ENCODE results near the gene ZDHHC8. TPM values are rescaled to one million over a fixed set of nuclear protein-coding genes. Genes with fewer than 3 reads are reported as not detected.
A peak's percentile ranks its signal among the peaks of the same experiment; 100 is the strongest.

The ZDHHC8 gene
- total and polyA plus RNA-seq, 9 donors = 5.1 to 77.4 (median 58.9) TPM

DNA sequence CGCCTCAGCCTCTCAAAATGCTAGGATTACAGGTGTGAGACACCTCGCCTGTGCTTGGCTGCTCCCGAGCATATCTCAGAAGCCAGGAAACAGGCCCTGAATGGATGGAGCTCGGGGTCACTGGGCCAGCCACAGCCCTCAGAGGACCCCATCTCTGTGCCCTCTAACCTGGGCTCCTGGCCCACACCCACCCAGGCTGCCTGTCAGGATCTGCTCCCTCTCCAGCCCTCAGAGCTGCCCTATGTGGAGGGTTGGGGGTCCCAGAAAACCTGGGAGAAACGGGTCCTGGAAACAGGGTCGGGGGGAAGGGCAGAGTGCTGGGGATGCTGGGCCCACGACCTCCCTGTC lies 24.4 kb downstream of the ZDHHC8 start:
- Histone ChIP-seq H3K27ac (no peak overlapping the region), H3K9me3 (no peaks in the 10 kb centered on the region), H3K4me1 (ENCODE audit: insufficient read depth) (no peaks in the 10 kb centered on the region), H3K27me3 (no peaks in the 10 kb centered on the region), H3K36me3 (no peaks in the 10 kb centered on the region), H3K4me3 (no peak overlapping the region)
- TF ChIP-seq, protein P1, sequence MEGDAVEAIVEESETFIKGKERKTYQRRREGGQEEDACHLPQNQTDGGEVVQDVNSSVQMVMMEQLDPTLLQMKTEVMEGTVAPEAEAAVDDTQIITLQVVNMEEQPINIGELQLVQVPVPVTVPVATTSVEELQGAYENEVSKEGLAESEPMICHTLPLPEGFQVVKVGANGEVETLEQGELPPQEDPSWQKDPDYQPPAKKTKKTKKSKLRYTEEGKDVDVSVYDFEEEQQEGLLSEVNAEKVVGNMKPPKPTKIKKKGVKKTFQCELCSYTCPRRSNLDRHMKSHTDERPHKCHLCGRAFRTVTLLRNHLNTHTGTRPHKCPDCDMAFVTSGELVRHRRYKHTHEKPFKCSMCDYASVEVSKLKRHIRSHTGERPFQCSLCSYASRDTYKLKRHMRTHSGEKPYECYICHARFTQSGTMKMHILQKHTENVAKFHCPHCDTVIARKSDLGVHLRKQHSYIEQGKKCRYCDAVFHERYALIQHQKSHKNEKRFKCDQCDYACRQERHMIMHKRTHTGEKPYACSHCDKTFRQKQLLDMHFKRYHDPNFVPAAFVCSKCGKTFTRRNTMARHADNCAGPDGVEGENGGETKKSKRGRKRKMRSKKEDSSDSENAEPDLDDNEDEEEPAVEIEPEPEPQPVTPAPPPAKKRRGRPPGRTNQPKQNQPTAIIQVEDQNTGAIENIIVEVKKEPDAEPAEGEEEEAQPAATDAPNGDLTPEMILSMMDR (IDR thresholded peaks at IDR 0.05) = no peak
- TF ChIP-seq POLR2A (IDR thresholded peaks at IDR 0.05) = no peak
- no peak for TF ChIP-seq EP300 (IDR thresholded peaks at IDR 0.05)
- WGBS, 3 donors = 58 to 66% (median 62%) methylated on average over 7 of the region's 7 CpGs
- intact Hi-C loops (cut with DNase I) = loop anchor here in 3 of 4 donors (2.0 to 5.0 kb wide), 4 partner anchors 111 to 129 kb away; partner anchors contain the start of gene RTN4R (in 3 of the 3)
- no peak for DNase-seq

DNA sequence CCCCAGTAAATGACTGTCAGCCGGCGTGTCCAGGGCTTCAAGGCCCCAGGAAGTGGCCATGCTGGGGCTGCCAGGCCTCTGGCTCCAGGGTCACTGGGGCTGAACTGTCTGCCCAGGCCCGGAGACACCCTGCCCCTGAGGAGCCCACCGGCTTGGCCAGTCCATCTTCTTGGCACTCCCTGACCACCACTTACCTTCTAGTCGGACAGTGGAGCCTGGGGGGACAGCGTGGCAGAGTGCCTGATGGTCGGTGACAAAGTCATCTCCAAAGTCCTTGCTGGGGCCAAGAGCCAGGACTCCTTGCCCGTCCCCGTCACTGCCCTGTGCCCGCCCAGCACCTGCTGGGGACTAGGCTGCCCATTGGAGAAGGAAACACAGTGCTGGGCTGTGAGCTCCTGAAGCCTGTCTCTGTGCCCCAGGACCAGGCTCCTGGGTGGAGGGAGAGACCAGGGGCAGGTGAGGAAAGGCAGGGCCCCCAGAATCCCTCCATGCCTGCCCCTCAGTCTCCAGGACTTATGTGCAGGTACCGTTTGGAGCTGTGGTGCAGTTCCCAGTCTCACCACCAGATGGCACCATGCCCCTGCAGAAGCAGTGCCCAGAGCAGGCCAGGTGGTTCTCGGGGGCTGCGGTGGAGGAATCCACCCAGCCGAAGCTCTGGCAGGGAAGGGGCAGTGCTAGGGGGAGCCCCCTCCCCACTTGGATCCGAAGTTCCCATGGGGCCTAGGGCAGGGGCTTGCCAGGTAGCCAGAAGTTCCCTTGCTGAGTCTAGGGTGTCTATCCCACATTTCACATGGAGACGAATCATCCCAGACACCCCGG lies 25.2 kb downstream of the ZDHHC8 start:
- Histone ChIP-seq H3K4me1 (ENCODE audit: insufficient read depth) (no peaks in the 10 kb centered on the region), H3K27me3 (no peaks in the 10 kb centered on the region), H3K27ac (no peak overlapping the region), H3K9me3 (no peaks in the 10 kb centered on the region), H3K36me3 (no peaks in the 10 kb centered on the region), H3K4me3 (no peak overlapping the region)
- intact Hi-C loops (cut with DNase I) = loop anchor here (1.0 to 5.0 kb wide), 6 partner anchors 110 to 129 kb away; partner anchors contain the start of gene RTN4R (in 3 of the 4)
- DNase-seq = peak; percentile 74 to 93 (median 90)
- TF ChIP-seq, protein P1 (IDR thresholded peaks at IDR 0.05) = peak; percentile 99
- TF ChIP-seq POLR2A (IDR thresholded peaks at IDR 0.05) = no peak
- WGBS, 3 donors = 31 to 33% (median 32%) methylated on average over 16 to 17 of the region's 17 CpGs

DNA sequence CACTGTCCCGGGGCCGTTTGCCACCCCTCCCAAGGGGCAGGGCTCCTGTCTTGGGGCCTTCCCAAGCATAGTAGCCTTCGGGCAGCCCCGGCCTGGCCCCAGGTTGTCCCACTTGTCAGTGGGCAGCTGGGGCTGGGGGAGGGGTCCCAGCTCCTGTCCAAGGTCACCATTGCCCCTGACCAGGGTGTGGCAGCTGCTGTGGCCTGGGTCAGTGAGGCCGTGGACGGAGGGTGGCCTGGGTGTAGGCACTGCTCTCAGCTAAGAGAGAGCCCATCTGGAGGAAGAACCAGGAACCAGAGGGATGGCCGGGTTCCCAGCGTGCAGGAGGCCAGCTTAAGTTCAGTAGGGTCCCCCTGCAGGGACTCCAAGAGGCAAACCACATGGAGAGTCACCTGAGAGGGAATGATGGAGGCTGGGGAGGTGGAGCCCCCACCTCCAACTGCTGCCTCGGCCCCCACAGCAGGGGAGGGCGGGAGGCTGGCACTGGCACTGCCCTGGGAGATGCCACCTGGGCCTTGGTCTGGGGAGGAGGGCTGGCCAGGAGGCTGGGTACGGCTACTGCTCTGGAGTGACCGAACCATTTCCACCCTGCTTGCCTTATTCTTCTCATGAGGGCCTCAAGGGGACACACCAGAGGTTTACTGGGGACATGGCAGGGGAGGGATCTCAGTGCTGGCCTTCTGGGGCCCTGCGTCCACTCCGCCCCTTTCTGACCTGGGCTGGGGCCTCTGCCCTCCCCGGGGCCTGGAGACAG lies 26.0 kb downstream of the ZDHHC8 start:
- no peaks in the 10 kb centered on the region for H3K4me1 ChIP-seq (ENCODE audit: insufficient read depth)
- 47 to 56% (median 49%) methylated on average over 9 to 15 of the region's 15 CpGs for WGBS, 3 donors
- no peak for DNase-seq
- H3K27ac ChIP-seq = no peak overlapping the region
- no peaks in the 10 kb centered on the region for H3K36me3 ChIP-seq
- TF ChIP-seq, protein P1 (IDR thresholded peaks at IDR 0.05) = no peak
- TF ChIP-seq EP300 (IDR thresholded peaks at IDR 0.05) (no peak), POLR2A (IDR thresholded peaks at IDR 0.05) (no peak)
- no peaks in the 10 kb centered on the region for H3K9me3 ChIP-seq
- intact Hi-C loops (cut with DNase I) = loop anchor here (1.0 to 5.0 kb wide), 6 partner anchors 110 to 129 kb away; partner anchors contain the start of gene RTN4R (in 3 of the 4)
- no peaks in the 10 kb centered on the region for H3K27me3 ChIP-seq
- H3K4me3 ChIP-seq = no peak overlapping the region

DNA sequence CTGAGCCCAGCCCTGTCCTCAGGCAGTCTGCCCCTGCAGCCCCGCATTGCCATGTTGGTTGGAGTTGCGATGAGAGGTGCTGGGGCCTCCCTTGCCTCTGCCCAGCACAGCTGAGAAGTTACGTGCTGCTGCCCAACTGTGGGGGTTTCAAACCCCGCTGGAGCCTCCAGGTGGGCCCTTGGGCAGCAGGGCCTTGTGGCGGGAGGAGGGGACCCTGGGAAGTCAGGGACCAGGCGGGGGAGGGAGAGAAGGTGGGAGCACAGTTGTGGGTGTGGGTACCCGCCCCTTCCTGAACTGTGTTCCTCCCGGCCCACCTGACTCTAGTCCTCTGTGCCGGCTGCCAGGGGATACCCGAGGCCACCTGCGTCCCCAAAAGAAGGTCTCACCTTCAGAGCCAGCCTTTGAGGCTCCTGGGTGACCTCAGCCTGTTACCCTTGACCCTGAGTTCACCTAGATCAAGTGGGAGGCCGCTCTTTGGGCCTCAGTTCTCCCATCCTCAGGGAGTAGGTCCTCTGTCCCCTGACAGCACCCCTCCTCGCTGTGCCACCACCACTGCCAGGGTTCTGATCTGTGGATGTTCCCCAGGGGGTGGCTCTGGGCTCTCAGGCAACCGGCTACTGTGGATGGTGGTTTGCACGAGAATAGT lies 26.9 kb downstream of the ZDHHC8 start:
- Histone ChIP-seq H3K9me3 (no peaks in the 10 kb centered on the region), H3K27me3 (no peaks in the 10 kb centered on the region), H3K36me3 (no peaks in the 10 kb centered on the region), H3K27ac (no peak overlapping the region), H3K4me1 (ENCODE audit: insufficient read depth) (no peaks in the 10 kb centered on the region), H3K4me3 (no peak overlapping the region)
- no peak for DNase-seq
- intact Hi-C loops (cut with DNase I) = loop anchor here in 2 of 4 donors (5.0 kb wide), 2 partner anchors 109 to 124 kb away; partner anchors contain the start of gene RTN4R (in 2 of the 2)
- 74 to 87% (median 79%) methylated on average over 15 of the region's 15 CpGs for WGBS, 3 donors
- TF ChIP-seq, protein P1 (IDR thresholded peaks at IDR 0.05) = no peak
- TF ChIP-seq POLR2A (IDR thresholded peaks at IDR 0.05) = no peak
- TF ChIP-seq EP300 (IDR thresholded peaks at IDR 0.05) = no peak
